GM23338 (cell line): ENCODE measurements around the gene OR8S1. TPM values are rescaled to one million over a fixed set of nuclear protein-coding genes. Genes with fewer than 3 reads are reported as not detected.
"Not testable (repeated sequence)": the region's sequence is repeated elsewhere in the genome, so short reads cannot be mapped to it uniquely, and the experiment has no call there.

ENCODE experiments used
- ATAC-seq: fragments of 200-7000 bp; cut with Tn5 transposase; 3 replicates; pipeline ENCODE4 v1.9.1; 2020
- DNase-seq: peaks from one replicate; pipeline ENCODE4 v3.0.0-alpha.2; 2015; ENCODE audit warnings: low spot score
- H2AFZ ChIP-seq: fragments of 200-600 bp; sonication (generic); 2 replicates; pipeline ENCODE4 v1.8.0; 2016; ENCODE audit warnings: antibody characterized with exemption, mild to moderate bottlenecking, moderate library complexity
- H3F3A ChIP-seq: fragments of 200-600 bp; sonication (generic); replicated peaks from 2 replicates; pipeline ENCODE4 v1.8.0; 2017; ENCODE audit warnings: antibody characterized with exemption, mixed run types, low read depth
- H3K27ac ChIP-seq: fragments of 200-600 bp; sonication (generic); 2 replicates; pipeline ENCODE4 v1.6.1; 2016; ENCODE audit warnings: low read depth
- H3K27me3 ChIP-seq: fragments of 200-600 bp; sonication (generic); 2 replicates; pipeline ENCODE4 v1.8.0; 2016; ENCODE audit warnings: mild to moderate bottlenecking, mixed run types, moderate library complexity; ENCODE audit not compliant: insufficient read depth
- H3K36me3 ChIP-seq: fragments of 200-600 bp; sonication (generic); 2 replicates; pipeline ENCODE4 v1.8.0; 2016; ENCODE audit warnings: mild to moderate bottlenecking; ENCODE audit not compliant: insufficient read depth
- H3K4me1 ChIP-seq: fragments of 200-600 bp; sonication (generic); 2 replicates; pipeline ENCODE4 v1.8.0; 2016; ENCODE audit warnings: mild to moderate bottlenecking, moderate library complexity; ENCODE audit not compliant: insufficient read depth
- H3K4me2 ChIP-seq: fragments of 200-600 bp; sonication (generic); 2 replicates; pipeline ENCODE4 v1.7.1; 2017; ENCODE audit warnings: mixed run types
- H3K4me3 ChIP-seq: fragments of 200-600 bp; sonication (generic); 2 replicates; pipeline ENCODE4 v1.6.1; 2016; ENCODE audit warnings: mixed run types
- H3K79me2 ChIP-seq: fragments of 200-600 bp; sonication (generic); replicated peaks from 2 replicates; pipeline ENCODE4 v1.8.0; 2017; ENCODE audit warnings: mild to moderate bottlenecking; ENCODE audit not compliant: insufficient read depth
- H3K9me2 ChIP-seq: fragments of 200-600 bp; sonication (generic); 2 replicates; pipeline ENCODE4 v1.8.0; 2017; ENCODE audit not compliant: insufficient read depth
- H4K20me1 ChIP-seq: fragments of 200-600 bp; sonication (generic); replicated peaks from 2 replicates; pipeline ENCODE4 v1.8.0; 2017; ENCODE audit warnings: mild to moderate bottlenecking; ENCODE audit not compliant: insufficient read depth
- H3K27ac Mint-ChIP-seq: 2 replicates; pipeline ENCODE4 v1.8.0; 2020; ENCODE audit warnings: inconsistent platforms, mild to moderate bottlenecking, moderate library complexity, mixed read lengths
- H3K27me3 Mint-ChIP-seq: 3 replicates; pipeline ENCODE4 v1.8.0; 2022; ENCODE audit warnings: low read depth, mild to moderate bottlenecking, moderate library complexity, mixed read lengths, inconsistent platforms; ENCODE audit not compliant: insufficient read depth, poor library complexity
- H3K36me3 Mint-ChIP-seq: 3 replicates; pipeline ENCODE4 v1.8.0; 2021; ENCODE audit warnings: low read depth, mild to moderate bottlenecking, inconsistent platforms, moderate library complexity, mixed read lengths
- H3K4me1 Mint-ChIP-seq: 3 replicates; pipeline ENCODE4 v1.8.0; 2020; ENCODE audit warnings: mild to moderate bottlenecking, inconsistent platforms, mixed read lengths
- H3K4me3 Mint-ChIP-seq: 3 replicates; pipeline ENCODE4 v1.8.0; 2021; ENCODE audit warnings: moderate library complexity, mild to moderate bottlenecking, inconsistent platforms, mixed read lengths
- H3K9me3 Mint-ChIP-seq: 3 replicates; pipeline ENCODE4 v1.8.0; 2020; ENCODE audit warnings: moderate library complexity, mild to moderate bottlenecking, inconsistent platforms, mixed read lengths
- CREB1 ChIP-seq: fragments of 250-450 bp; sonication (Bioruptor Pico); IDR thresholded peaks from 2 replicates; pipeline ENCODE4 v1.5.0; 2020; ENCODE audit warnings: low read depth, mild to moderate bottlenecking, moderate library complexity
- EZH2phosphoT487 ChIP-seq: fragments of 200-600 bp; sonication (generic); IDR thresholded peaks from one replicate; pipeline ENCODE4 v1.8.1; 2018; ENCODE audit warnings: antibody characterized with exemption; ENCODE audit not compliant: unreplicated experiment
- JUNB ChIP-seq: IDR thresholded peaks from one replicate; pipeline ENCODE4 v1.6.1; 2016; ENCODE audit warnings: antibody characterized with exemption; ENCODE audit not compliant: unreplicated experiment
- NANOG ChIP-seq: IDR thresholded peaks from 2 replicates; pipeline ENCODE4 v1.6.1; 2016; ENCODE audit warnings: antibody characterized with exemption, borderline replicate concordance
- STAT1 ChIP-seq: IDR thresholded peaks from one replicate; pipeline ENCODE4 v1.6.1; 2016; ENCODE audit warnings: antibody characterized with exemption; ENCODE audit not compliant: unreplicated experiment
- ZNF331 ChIP-seq: fragments of 250-450 bp; sonication (Bioruptor Pico); IDR thresholded peaks from 2 replicates; pipeline ENCODE4 v1.5.0; 2020; ENCODE audit warnings: low read depth, mild to moderate bottlenecking, moderate library complexity
- polyA plus RNA-seq: library from polyadenylated mRNA; unstranded; fragments of >200 nt; fragmentation: Nextera tagmentation; extraction: Ambion mirVana; gene quantifications from 2 replicates; pipeline ENCODE4 v1.2.1, GENCODE V29; 2016
- total RNA-seq: library from RNA; depleted of rRNA; stranded (reverse); fragments of >200 nt; shearing (Covaris generic); gene quantifications from 2 replicates; pipeline ENCODE4 v1.2.3, GENCODE V29; 2014
- TF ChIP-seq, protein P1 (sequence below): IDR thresholded peaks from one replicate; pipeline ENCODE4 v1.6.1; 2018; ENCODE audit warnings: antibody characterized with exemption; ENCODE audit not compliant: unreplicated experiment

OR8S1 gene
- total and polyA plus RNA-seq, 2 experiments from 2014 or later = not detected

DNA sequence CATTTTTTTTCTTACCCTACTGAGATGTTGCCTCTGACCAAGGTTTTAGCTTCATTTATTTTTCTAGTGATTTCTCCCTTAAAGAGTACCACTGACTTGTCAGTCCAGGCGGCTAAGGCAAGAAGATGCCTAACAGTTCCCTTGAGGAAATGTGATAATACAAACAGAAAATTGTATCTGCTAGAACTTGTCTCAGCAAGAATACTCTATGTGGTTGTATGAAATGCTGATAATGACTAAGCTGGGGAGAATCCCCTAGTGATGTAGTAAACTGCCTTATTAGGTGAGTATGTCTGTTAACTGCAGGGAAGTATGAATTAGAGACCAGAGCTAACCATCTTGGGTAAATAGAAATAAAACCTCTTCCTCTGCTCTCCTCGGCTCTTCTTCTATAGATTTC lies 36.4 kb upstream of the OR8S1 start (continued):
- TF ChIP-seq CREB1 = no peak
- TF ChIP-seq ZNF331 (CRISPR knock-in tag) = no peak
- TF ChIP-seq NANOG = no peak
- no peak for TF ChIP-seq STAT1
- TF ChIP-seq, protein P1, sequence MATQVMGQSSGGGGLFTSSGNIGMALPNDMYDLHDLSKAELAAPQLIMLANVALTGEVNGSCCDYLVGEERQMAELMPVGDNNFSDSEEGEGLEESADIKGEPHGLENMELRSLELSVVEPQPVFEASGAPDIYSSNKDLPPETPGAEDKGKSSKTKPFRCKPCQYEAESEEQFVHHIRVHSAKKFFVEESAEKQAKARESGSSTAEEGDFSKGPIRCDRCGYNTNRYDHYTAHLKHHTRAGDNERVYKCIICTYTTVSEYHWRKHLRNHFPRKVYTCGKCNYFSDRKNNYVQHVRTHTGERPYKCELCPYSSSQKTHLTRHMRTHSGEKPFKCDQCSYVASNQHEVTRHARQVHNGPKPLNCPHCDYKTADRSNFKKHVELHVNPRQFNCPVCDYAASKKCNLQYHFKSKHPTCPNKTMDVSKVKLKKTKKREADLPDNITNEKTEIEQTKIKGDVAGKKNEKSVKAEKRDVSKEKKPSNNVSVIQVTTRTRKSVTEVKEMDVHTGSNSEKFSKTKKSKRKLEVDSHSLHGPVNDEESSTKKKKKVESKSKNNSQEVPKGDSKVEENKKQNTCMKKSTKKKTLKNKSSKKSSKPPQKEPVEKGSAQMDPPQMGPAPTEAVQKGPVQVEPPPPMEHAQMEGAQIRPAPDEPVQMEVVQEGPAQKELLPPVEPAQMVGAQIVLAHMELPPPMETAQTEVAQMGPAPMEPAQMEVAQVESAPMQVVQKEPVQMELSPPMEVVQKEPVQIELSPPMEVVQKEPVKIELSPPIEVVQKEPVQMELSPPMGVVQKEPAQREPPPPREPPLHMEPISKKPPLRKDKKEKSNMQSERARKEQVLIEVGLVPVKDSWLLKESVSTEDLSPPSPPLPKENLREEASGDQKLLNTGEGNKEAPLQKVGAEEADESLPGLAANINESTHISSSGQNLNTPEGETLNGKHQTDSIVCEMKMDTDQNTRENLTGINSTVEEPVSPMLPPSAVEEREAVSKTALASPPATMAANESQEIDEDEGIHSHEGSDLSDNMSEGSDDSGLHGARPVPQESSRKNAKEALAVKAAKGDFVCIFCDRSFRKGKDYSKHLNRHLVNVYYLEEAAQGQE = no peak
- TF ChIP-seq JUNB = no peak
- TF ChIP-seq EZH2phosphoT487 = no peak

DNA sequence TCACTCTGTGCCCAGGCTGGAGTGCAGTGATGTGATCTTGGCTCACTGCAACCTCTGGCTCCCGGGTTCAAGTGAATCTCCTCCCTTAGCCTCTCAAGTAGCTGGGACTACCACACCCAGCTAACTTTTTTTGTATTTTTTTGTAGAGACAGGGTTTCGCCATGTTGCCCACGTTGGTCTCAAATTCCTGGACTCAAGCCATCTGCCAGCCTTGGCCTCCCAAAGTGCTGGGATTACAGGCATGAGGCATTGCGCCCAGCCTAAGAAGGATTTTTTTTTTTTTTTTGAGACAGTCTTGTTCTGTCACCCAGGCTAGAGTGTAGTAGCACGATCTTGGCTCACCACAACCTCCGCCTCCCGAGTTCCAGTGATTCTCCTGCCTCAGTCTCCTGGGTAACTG lies 36.0 kb upstream of the OR8S1 start:
- not testable (repeated sequence) for H3K4me3 ChIP-seq, H3K27ac ChIP-seq, H3K4me1 ChIP-seq, H3K27me3 Mint-ChIP-seq, H3K9me3 Mint-ChIP-seq, H3K4me3 Mint-ChIP-seq, H3K36me3 ChIP-seq, ATAC-seq, DNase-seq, H3K9me2 ChIP-seq, H3K79me2 ChIP-seq, H3K4me1 Mint-ChIP-seq, H3K4me2 ChIP-seq, H3K36me3 Mint-ChIP-seq, H3K27me3 ChIP-seq, H3F3A ChIP-seq, H3K27ac Mint-ChIP-seq, H2AFZ ChIP-seq, H4K20me1 ChIP-seq

DNA sequence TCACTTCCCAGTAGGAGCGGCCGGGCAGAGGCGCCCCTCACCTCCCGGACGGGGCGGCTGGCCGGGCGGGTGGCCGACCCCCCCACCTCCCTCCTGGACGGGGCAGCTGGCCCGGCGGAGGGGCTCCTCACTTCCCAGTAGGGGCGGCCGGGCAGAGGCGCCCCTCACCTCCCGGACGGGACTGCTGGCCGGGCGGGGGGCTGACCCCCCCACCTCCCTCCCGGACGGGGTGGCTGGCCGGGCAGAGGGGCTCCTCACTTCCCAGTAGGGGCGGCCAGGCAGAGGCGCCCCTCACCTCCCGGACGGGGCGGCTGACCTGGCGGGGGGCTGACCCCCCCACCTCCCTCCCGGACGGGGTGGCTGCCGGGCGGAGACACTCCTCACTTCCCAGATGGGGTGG lies 25.2 kb upstream of the OR8S1 start:
- H3K27me3 Mint-ChIP-seq, H2AFZ ChIP-seq, H4K20me1 ChIP-seq, DNase-seq, H3F3A ChIP-seq, H3K4me1 Mint-ChIP-seq, H3K36me3 Mint-ChIP-seq, H3K79me2 ChIP-seq, H3K4me2 ChIP-seq, H3K27ac Mint-ChIP-seq, H3K4me1 ChIP-seq, H3K36me3 ChIP-seq, H3K4me3 ChIP-seq, H3K27ac ChIP-seq, H3K9me2 ChIP-seq, H3K27me3 ChIP-seq, ATAC-seq, H3K4me3 Mint-ChIP-seq: not testable (repeated sequence)
- peaks cover 58% of the 10 kb centered on the region for H3K9me3 Mint-ChIP-seq

DNA sequence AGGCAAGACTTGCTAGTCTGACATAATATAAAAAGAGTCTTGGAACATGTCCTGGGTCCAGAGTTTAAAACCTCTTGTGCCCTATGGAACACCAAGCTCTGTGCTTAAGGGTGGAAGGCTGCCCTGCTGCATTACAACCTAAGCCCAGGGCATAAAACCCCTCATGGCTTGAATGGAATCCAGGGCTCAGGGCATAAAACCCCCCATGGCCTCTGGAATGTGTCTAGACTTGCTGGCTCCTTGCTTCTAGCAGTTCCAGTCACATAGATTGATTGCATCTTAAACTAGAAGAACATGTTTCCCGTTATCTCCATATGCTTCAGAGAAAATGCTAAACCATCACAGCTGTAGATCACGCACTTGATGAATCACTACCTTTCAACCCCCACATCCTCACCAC lies 18.6 kb upstream of the OR8S1 start:
- not testable (repeated sequence) for H3K27me3 ChIP-seq, H3K4me1 Mint-ChIP-seq, H3K79me2 ChIP-seq, H3K9me2 ChIP-seq, ATAC-seq, H4K20me1 ChIP-seq, H3F3A ChIP-seq, H3K27ac Mint-ChIP-seq, H3K36me3 Mint-ChIP-seq, H3K4me3 Mint-ChIP-seq, H3K4me1 ChIP-seq, H3K27me3 Mint-ChIP-seq, H3K36me3 ChIP-seq, H3K4me2 ChIP-seq, DNase-seq, H3K27ac ChIP-seq, H3K4me3 ChIP-seq, H2AFZ ChIP-seq
- peaks cover 40% of the 10 kb centered on the region for H3K9me3 Mint-ChIP-seq
